KOPT-K1 (cell line): ENCODE results near the gene TMEM252.

Experiments
- H3K27ac ChIP-seq: fragments of 200-600 bp; sonication (generic); 2 replicates; pipeline ENCODE4 v1.5.1; 2016; ENCODE audit warnings: antibody characterized with exemption, mild to moderate bottlenecking, low read depth, low read length; ENCODE audit not compliant: poor library complexity, severe bottlenecking
- H3K36me3 ChIP-seq: fragments of 200-600 bp; sonication (generic); 2 replicates; pipeline ENCODE4 v1.5.1; 2017; ENCODE audit warnings: antibody characterized with exemption, mild to moderate bottlenecking, low read length, moderate library complexity; ENCODE audit not compliant: insufficient read depth
- H3K9me3 ChIP-seq: fragments of 200-600 bp; sonication (generic); 2 replicates; pipeline ENCODE4 v1.5.1; 2017; ENCODE audit warnings: antibody characterized with exemption, low read length, mild to moderate bottlenecking; ENCODE audit not compliant: insufficient read depth, poor library complexity, severe bottlenecking

Gene TMEM252

GRCh38 chr9:68493958-68494577, 46.6 kb downstream of the TMEM252 start:
- H3K27ac ChIP-seq: no peak overlapping the region
- H3K36me3 ChIP-seq: no peaks in the 10 kb centered on the region
- no peaks in the 10 kb centered on the region for H3K9me3 ChIP-seq

DNA sequence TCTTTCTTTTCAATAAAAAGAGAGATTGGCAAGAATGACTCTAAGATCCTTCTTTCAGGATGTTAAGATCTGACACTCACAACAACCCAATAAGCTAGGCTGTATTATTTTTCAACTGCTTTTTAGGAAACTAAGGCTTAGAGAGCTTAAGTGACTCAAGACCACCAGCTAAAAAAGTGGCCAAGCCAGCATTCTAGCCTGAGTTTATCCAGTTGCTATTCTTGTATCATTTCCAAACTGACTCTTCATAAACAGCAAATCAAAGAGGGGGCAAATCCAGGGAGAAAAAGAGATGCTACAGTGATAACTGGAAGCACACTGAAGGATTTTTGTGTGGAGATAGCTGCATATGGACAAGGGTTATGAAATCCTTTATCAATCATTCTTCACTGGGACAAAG, 47.1 kb downstream of the TMEM252 start:
- Histone ChIP-seq H3K36me3 (no peaks in the 10 kb centered on the region), H3K27ac (no peak overlapping the region)

DNA sequence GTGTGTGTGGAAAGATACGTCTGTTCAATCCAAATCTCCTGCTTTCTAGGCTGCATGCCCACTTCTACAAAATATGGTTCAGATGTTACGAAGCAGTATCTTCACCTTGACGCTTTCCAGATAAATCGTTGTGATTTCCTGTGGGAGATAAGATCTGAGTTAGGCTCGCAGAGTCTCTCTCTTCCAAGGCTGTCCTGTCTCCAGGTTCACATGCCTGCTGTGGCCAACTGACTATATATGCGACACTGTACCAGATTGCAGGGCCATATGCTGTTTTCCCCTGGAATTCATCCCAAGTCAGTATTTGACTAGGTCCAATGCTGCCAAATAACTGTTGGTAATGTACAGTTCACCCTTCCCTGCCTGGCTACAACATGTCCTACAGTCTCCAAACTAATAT, 47.9 kb downstream of the TMEM252 start:
- no peak overlapping the region for H3K27ac ChIP-seq
- no peaks in the 10 kb centered on the region for H3K36me3 ChIP-seq
- H3K9me3 ChIP-seq: no peaks in the 10 kb centered on the region

More for the DNA sequence above, 47.1 kb downstream of the TMEM252 start:
- no peaks in the 10 kb centered on the region for H3K9me3 ChIP-seq

- H3K9me3 ChIP-seq: no peaks in the 10 kb centered on the region
- no peaks in the 10 kb centered on the region for H3K36me3 ChIP-seq
- no peak overlapping the region for H3K27ac ChIP-seq
These were observed 51.0 kb downstream of the TMEM252 start for GRCh38 chr9:68489646-68490045.

- no peaks in the 10 kb centered on the region for H3K36me3 ChIP-seq
- no peak overlapping the region for H3K27ac ChIP-seq
- no peaks in the 10 kb centered on the region for H3K9me3 ChIP-seq
These were observed 52.6 kb downstream of the TMEM252 start for GRCh38 chr9:68488126-68488525.
